Activated CD4-positive, CD25-positive, alpha-beta regulatory T cell (primary cell): ENCODE measurements around the gene RAB11FIP3.
A peak's percentile ranks its signal among the peaks of the same experiment; 100 is the strongest.
"Not testable (repeated sequence)": the region's sequence is repeated elsewhere in the genome, so short reads cannot be mapped to it uniquely, and the experiment has no call there.

Experiments
- DNase-seq, 4 experiments: peaks; one replicate each; lab custom pipeline; 2025; lab: John Stamatoyannopoulos, UW

Gene RAB11FIP3

GRCh38 chr16:391885-392335, 33.5 kb upstream of the RAB11FIP3 start:
- peak; percentile 33 to 73 (median 48) for DNase-seq

DNA sequence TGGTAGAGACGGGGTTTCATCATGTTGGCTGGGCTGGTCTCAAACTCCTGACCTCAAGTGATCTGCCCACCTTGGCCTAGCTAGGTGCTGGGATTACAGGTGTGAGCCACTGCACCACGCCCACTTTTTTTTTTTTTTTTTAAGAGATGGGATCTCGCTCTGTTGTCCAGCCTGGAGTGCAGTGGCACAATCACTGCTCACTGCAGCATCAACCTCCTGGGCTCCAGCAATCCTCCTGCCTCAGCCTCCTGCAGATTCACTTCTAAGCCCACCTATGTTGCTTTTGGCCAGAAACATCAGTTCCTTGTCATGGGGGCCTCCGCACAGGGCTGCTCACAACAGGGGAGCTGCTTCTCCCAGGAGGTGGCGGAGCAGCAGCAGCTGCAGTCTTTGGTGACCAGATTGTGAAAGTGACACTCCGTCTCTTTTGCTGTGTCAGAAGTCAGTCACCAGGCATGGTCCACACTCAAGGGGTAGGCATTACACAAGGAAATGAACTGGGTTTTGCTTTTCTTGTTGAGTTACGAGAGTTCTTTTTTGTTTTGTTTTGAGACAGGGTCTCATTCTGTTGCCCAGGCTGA, 32.9 kb upstream of the RAB11FIP3 start:
- DNase-seq, result no peak

DNA sequence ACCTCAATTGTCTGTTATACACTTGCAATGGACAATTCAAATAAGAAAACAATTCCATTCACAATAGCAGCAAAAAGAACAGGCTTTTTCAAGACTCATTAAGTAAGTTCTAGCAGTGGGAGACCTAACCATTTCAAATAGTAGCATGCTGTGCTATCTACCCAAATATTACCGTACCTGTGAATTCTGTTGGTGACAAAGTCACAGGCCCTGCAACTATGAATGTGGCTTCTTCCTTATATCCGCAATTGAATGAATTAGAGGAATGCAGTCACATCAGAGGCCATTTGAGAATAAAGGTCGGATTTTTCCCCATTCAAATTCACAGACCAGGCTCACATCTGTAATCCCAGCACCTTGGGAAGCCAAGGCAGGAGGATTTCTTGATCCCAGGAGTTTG, 29.2 kb upstream of the RAB11FIP3 start:
- DNase-seq, result no peak

DNA sequence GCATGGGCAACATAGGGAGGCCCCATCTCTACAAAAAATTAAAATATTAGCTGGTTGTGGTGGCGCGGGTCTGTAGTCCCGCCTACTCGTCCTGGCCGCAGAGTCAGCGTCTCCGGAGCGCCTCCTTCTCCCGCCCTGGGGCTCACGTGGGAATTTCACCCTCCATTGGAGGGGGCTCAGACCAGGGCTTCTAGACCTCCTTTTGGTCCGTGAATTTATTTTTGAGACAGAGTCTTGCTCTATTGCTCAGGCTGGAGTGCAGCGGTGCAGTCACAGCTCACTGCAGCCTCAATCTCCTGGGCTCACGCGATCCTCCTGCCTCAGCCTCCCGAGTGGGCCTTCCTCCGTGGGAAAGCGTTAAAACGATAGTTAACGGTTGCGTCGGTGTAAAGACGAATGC, 28.8 kb upstream of the RAB11FIP3 start:
- no peak for DNase-seq

DNA sequence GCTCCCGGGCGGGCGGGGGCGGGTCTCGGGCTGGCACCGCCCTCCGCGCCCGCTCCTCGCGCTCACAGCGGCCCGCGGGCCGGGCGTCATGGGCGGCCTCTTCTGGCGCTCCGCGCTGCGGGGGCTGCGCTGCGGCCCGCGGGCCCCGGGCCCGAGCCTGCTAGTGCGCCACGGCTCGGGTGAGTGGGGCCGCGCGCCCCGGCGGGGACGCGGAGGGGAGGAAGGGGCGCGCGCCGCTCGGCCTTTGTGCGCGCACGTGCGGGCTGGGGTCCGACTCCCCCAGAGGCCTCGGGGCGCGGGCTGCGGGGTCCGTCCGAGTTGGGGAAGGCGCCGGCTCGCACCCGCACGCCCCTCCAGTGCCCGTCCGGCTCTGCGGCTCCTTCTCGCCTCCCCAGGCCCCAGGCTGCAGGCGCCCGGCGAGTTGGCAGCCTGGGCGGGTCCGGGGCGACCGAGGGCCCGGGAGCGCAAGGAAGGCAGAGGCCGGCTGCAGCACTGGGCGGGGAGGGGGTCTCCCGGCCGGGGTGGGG, 28.3 kb upstream of the RAB11FIP3 start, which contains the start of gene NME4:
TSS of gene NME4 (plus strand) at position 65 of the 527 bp plus-strand sequence. CDS start at position 89, 24 bp downstream.
- DNase-seq, result no peak

DNA sequence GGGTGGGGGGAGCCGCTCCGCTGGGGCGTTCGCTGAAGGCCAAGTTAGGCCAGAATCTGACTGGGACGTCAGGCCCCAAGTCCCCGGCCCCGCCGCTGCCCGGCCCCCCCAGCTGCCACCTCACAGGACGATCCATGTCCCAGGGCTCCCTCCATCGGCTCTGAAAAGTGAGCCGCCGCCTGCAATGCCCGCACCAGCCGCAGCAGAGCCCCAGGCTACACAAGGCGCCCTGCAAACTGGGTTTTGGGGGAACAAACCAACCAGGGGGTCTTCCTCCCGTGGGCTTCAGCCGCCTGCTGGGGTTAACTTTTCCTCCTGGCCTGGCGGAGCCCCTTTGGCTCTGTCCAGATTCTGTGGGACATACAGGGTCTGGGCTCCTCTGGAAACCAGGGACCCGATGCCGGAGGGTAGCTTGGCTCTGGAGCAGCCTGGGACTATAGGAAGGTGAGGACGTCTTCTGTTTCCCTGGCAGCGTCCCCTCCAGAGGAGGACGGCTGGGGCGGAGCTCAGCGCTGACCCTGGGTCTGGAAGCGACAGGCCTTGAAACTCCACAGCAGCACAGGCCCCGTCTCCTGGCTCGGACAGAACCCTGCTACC, 27.6 kb upstream of the RAB11FIP3 start:
- no peak for DNase-seq

GRCh38 chr16:398561-399339, 26.7 kb upstream of the RAB11FIP3 start:
- DNase-seq, result no peak

- DNase-seq, result no peak
Observed at GRCh38 chr16:399340-400019, 26.0 kb upstream of the RAB11FIP3 start.

DNA sequence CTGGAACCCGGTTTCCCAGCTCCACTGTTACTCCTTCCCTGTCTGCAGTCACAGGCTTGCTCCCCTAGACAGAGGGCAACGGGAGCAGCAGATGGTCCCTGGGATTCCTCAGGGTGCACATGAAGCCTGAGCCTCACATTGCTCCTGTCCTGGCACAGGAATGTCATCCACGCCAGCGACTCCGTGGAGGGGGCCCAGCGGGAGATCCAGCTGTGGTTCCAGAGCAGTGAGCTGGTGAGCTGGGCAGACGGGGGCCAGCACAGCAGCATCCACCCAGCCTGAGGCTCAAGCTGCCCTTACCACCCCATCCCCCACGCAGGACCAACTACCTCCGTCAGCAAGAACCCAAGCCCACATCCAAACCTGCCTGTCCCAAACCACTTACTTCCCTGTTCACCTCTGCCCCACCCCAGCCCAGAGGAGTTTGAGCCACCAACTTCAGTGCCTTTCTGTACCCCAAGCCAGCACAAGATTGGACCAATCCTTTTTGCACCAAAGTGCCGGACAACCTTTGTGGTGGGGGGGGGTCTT, 25.3 kb upstream of the RAB11FIP3 start:
- no peak for DNase-seq

GRCh38 chr16:401468-402348, 23.7 kb upstream of the RAB11FIP3 start, which contains the start of gene DECR2:
TSS of gene DECR2 (plus strand) at chr16:401885. CDS start at chr16:401964, 79 bp downstream.
- DNase-seq, result peak; percentile 97 to 99 (median 98)

DNA sequence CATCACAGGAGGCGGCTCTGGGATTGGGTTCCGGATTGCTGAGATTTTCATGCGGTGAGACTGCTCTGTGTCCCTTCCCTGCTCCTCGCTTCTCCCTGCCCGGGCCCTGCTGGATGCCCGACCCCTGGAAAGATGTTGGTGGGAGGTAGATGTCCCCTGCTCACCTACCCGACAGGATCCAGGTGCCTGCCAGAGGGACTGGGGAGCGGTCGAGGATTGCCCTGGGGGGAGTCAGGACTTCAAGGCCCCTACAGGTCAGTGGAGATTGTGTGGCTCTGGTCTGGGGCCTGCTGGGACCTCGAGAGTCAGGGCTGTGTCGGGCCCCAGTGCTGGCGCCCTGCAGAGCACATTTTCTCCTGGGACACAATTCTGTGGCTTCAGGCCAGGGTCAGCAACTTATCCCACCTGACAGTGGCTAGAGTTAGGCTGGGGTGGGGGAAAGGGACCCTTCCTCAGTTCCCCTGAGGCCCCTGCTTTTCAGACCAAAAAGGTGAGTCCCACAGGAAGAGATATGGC, 20.4 kb upstream of the RAB11FIP3 start:
- no peak for DNase-seq

GRCh38 chr16:405548-406506, 19.6 kb upstream of the RAB11FIP3 start:
- no peak for DNase-seq

DNA sequence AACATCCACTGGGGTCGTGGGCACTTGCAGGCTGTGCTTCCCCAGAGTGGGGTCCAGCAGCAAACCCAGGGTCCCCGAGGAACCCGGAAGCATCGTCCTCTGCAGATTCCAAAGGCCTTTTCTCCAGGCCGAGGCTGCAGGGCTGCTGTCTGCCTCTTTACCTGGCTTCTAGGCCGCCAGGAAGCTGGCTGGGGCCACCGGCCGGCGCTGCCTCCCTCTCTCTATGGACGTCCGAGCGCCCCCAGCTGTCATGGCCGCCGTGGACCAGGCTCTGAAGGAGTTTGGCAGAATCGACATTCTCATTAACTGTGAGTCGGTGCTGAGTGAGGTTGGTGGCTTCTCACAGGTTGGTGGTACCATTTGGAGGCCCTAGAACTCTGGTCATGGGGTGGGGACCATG, 18.2 kb upstream of the RAB11FIP3 start:
- no peak for DNase-seq

DNA sequence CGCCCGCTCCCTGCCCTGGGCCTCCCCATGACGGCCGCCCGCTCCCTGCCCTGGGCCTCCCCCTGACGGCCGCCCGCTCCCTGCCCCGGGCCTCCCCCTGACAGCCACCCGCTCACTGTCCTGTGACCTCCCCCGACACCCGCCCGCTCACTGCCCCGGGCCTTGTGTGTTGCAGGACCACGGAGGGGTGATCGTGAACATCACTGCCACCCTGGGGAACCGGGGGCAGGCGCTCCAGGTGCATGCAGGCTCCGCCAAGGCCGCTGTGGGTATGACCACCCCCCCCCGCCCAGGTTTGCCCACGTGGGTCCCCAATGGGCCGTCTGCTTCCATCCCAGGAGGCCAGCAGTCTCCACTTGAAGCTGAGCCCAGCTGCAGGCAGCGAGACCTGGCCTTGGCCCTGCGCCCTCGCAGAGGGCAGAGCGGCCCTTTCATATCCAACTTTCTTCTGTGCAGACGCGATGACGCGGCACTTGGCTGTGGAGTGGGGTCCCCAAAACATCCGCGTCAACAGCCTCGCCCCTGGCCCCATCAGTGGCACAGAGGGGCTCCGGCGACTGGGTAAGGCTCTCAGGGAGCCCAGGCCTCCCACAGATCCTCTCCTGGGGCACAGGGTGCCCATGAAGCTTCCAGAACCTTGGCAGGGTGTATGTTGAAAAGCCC, 14.8 kb upstream of the RAB11FIP3 start:
- DNase-seq, result no peak

DNA sequence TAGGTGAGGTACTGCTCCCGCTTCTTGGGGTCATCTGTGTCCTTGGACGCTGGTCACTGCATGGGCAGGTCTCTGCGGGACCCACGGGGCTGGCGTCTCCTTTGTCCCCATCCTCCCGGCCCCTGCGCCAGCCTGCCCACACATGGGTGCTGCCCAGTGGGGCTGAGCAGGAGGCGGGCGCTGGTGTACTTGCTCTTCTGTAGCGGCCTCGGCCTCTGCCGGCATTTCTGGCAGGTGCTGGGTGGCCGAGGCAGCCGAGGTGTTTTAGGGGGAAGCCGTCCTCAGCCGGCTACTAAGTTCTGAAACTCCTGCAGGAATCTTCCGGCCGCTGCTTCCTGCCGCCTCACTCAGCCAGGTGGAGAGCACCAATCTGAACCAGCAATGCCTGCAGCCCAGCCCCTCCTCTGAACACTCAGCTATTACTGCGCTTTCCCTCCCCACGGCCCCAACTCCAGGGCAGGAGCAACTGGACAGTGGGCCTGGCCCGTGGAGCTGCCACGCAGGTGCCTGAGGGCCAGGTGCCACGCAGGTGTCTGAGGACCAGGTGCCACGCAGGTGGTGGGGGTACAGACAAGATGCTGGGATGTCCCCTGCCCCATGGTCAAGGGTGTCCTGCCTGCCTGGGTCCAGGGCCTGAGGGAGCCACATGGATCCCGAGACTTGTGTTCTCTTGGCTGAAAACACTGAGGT, 13.7 kb upstream of the RAB11FIP3 start:
- DNase-seq, result no peak

DNA sequence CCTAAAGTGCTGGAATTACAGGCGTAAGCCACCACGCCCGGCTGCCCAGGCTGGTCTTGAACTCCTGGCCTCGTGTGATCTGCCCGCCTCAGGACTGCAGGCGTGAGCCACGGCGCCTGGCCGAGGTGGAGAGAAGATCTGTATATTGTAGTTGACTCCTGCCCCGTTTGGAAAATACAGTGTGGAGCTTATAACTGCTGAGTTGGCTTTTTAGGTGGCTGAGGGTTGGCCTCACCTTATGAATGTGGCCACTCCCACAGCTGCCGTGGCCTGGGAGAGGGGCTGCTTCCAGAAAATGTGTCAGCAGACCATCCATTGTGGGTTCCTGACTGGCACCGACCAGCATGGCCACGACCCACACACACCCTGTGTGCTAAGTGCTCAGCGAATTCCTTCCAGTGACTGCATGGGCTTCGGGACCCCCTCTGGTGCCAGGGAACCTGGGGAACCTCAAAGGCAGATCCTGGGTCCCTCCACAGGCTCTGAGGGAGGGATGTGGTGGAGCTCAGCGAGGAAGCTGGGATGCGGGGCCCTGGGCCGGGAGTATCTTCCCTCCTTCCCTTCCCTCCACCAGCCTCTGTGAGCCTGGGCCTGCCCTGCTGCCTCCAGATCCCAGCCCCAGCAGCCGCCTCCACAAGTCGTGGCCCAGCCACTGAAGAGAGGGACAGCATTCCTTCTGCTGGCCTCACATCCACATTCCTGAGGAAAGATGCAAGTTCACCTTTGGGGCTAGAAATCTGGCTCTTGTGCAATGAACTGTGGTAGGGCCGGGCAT, 10.9 kb upstream of the RAB11FIP3 start:
- no peak for DNase-seq

DNA sequence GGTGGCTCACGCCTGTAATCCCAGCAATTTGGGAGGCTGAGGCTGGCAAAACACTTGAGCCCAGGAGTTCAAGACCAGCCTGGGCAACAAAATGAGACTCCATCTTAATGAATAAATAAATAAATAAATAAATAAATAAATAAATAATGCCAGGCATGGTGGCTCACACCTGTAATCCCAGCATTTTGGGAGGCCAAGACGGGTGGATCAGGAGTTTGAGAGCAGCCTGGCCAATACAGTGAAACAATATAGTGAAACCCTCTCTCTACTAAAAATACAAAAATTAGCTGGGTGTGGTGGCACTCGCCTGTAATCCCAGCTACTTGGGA, 10.3 kb upstream of the RAB11FIP3 start:
- DNase-seq, result not testable (repeated sequence)

DNA sequence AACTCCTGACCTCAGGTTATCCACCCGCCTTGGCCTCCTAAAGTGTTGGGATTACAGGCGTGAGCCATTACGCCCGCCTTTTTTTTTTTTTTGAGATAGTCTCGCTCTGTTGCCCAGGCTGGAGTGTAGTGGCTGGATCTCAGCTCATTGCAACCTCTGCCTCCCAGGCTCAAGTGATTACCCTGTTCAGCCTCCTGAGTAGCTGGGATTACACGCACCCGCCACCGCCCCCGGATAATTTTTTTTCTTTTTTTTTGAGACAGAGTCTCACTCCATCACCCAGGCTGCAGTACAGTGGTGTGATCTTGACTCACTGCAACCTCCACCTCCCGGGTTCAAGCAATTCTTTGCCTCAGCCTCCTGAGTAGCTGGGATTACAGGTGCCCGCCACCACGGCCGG, 3.3 kb upstream of the RAB11FIP3 start:
- not testable (repeated sequence) for DNase-seq
